ENCODE data around the gene HPCAL1.

DNA sequence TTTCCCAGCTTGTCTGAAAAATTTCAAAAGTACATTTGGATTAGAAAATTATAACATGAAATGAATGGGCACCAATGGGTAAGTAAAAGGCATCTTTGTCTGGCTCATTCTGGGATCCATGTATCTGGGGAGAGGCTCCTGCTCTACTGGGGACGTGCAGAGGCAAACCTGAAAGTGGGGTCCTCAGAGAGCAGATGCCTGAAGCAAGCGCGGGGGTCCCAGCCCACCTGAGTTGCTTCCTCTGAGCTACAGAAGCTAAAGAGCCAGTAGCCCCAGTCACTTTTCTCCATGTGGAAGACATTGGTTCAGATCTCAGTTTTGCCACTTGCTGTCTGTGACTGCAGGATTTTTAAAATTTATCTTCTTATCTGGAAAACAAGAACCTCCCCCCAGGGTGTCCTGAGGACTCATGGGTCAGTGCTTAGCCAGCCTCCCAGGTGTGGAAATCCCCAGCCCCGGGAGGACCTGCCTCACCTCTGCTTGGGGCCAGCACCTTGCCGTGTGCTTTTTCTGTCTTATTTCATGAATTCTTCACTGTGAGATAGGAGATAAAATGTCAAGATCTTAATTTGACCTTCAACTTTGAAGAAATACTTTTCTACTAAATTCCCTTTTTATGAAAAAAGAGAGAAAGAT is 170.5 kb downstream of the HPCAL1 start:
- TF ChIP-seq, protein P1, sequence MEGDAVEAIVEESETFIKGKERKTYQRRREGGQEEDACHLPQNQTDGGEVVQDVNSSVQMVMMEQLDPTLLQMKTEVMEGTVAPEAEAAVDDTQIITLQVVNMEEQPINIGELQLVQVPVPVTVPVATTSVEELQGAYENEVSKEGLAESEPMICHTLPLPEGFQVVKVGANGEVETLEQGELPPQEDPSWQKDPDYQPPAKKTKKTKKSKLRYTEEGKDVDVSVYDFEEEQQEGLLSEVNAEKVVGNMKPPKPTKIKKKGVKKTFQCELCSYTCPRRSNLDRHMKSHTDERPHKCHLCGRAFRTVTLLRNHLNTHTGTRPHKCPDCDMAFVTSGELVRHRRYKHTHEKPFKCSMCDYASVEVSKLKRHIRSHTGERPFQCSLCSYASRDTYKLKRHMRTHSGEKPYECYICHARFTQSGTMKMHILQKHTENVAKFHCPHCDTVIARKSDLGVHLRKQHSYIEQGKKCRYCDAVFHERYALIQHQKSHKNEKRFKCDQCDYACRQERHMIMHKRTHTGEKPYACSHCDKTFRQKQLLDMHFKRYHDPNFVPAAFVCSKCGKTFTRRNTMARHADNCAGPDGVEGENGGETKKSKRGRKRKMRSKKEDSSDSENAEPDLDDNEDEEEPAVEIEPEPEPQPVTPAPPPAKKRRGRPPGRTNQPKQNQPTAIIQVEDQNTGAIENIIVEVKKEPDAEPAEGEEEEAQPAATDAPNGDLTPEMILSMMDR (IDR thresholded peaks at IDR 0.05), result no peak
- TF ChIP-seq POLR2A (IDR thresholded peaks at IDR 0.05), result no peak

All from testis (tissue), 2 donors.